Neural cell (in vitro differentiated cells): ENCODE results near the gene TNKS1BP1. TPM values are rescaled to one million over a fixed set of nuclear protein-coding genes. Genes with fewer than 3 reads are reported as not detected.

Source experiments
- H2AFZ ChIP-seq: fragments of 200-600, 300-800 bp; sonication (generic), shearing (Covaris generic); 2 replicates; pipeline ENCODE4 v1.6.0; 2014; ENCODE audit warnings: low read depth, mild to moderate bottlenecking, antibody characterized with exemption, low read length, moderate library complexity
- H3F3A ChIP-seq: fragments of 200-600 bp; shearing (Covaris generic); 2 replicates; pipeline ENCODE4 v1.6.1; 2016; ENCODE audit warnings: mild to moderate bottlenecking, moderate library complexity, mixed read lengths, antibody characterized with exemption, low read length; ENCODE audit not compliant: insufficient read depth, poor library complexity, severe bottlenecking
- H3K27ac ChIP-seq: fragments of 200-600, 300-800 bp; sonication (generic), shearing (Covaris generic); 2 replicates; pipeline ENCODE4 v1.5.1; 2014; ENCODE audit warnings: mild to moderate bottlenecking, low read length, moderate library complexity
- H3K27me3 ChIP-seq: fragments of 300-800, 200-600 bp; sonication (generic), shearing (Covaris generic); 2 replicates; pipeline ENCODE4 v1.6.0; 2014; ENCODE audit warnings: mild to moderate bottlenecking, low read depth, low read length, moderate library complexity; ENCODE audit not compliant: insufficient read depth
- H3K36me3 ChIP-seq: fragments of 300-800, 200-600 bp; sonication (generic), shearing (Covaris generic); 2 replicates; pipeline ENCODE4 v1.5.1; 2014; ENCODE audit warnings: mild to moderate bottlenecking, antibody characterized with exemption, low read length, moderate library complexity; ENCODE audit not compliant: insufficient read depth
- H3K4me2 ChIP-seq: fragments of 300-800, 200-600 bp; sonication (generic), shearing (Covaris generic); 2 replicates; pipeline ENCODE4 v1.6.0; 2014; ENCODE audit warnings: mild to moderate bottlenecking, low read length
- H3K4me3 ChIP-seq: fragments of 300-800, 200-600 bp; sonication (generic), shearing (Covaris generic); 2 replicates; pipeline ENCODE4 v1.5.1; 2014; ENCODE audit warnings: mild to moderate bottlenecking, low read length, moderate library complexity
- H3K79me2 ChIP-seq: fragments of 200-600 bp; shearing (Covaris generic); replicated peaks from 2 replicates; pipeline ENCODE4 v1.6.0; 2014; ENCODE audit warnings: mild to moderate bottlenecking, low read length, moderate library complexity; ENCODE audit not compliant: insufficient read depth
- H3K9ac ChIP-seq: fragments of 300-800, 200-600 bp; sonication (generic), shearing (Covaris generic); 2 replicates; pipeline ENCODE4 v1.6.1; 2016; ENCODE audit warnings: mild to moderate bottlenecking, low read length, mixed read lengths
- H3K9me2 ChIP-seq: fragments of 200-600 bp; shearing (Covaris generic); 2 replicates; pipeline ENCODE4 v1.6.1; 2016; ENCODE audit warnings: mild to moderate bottlenecking, low read length, mixed read lengths; ENCODE audit not compliant: insufficient read depth
- H3K9me3 ChIP-seq: fragments of 200-600, 300-800 bp; sonication (generic), shearing (Covaris generic); 2 replicates; pipeline ENCODE4 v1.6.1; 2016; ENCODE audit warnings: mild to moderate bottlenecking, mixed run types, low read length, moderate library complexity, mixed read lengths
- H4K20me1 ChIP-seq: fragments of 200-600 bp; shearing (Covaris generic); 2 replicates; pipeline ENCODE4 v1.6.1; 2016; ENCODE audit warnings: mild to moderate bottlenecking, mixed run types; ENCODE audit not compliant: insufficient read depth
- CTCF ChIP-seq: fragments of 450-650 bp; IDR thresholded peaks from 2 replicates; pipeline ENCODE4 v1.5.1; 2014; ENCODE audit warnings: antibody characterized with exemption, mild to moderate bottlenecking, moderate library complexity; ENCODE audit not compliant: poor library complexity, severe bottlenecking
- EP300 ChIP-seq: fragments of 450-650 bp; conservative IDR thresholded peaks from 2 replicates; pipeline ENCODE4 v1.6.1; 2014; ENCODE audit warnings: antibody characterized with exemption, mild to moderate bottlenecking, moderate library complexity; ENCODE audit not compliant: poor library complexity, severe bottlenecking
- EZH2 ChIP-seq: fragments of 200-600, 300-800 bp; shearing (Covaris generic), sonication (generic); IDR thresholded peaks from 2 replicates; pipeline ENCODE4 v1.6.1; 2014; ENCODE audit warnings: antibody characterized with exemption, low read length, borderline replicate concordance, mild to moderate bottlenecking; ENCODE audit not compliant: insufficient read depth, poor library complexity, severe bottlenecking
- MXI1 ChIP-seq: fragments of 450-650 bp; conservative IDR thresholded peaks from 2 replicates; pipeline ENCODE4 v1.6.1; 2014; ENCODE audit warnings: antibody characterized with exemption, mild to moderate bottlenecking; ENCODE audit not compliant: poor library complexity, severe bottlenecking
- POLR2AphosphoS5 ChIP-seq: IDR thresholded peaks from 2 replicates; pipeline ENCODE4 v1.6.1; 2012
- RAD21 ChIP-seq: fragments of 450-650 bp; conservative IDR thresholded peaks from 2 replicates; pipeline ENCODE4 v1.6.1; 2014; ENCODE audit warnings: antibody characterized with exemption, mild to moderate bottlenecking, moderate library complexity
- REST ChIP-seq: IDR thresholded peaks from 2 replicates; pipeline ENCODE4 v1.6.1; 2012; ENCODE audit warnings: borderline replicate concordance
- SMC3 ChIP-seq: fragments of 450-650 bp; conservative IDR thresholded peaks from 2 replicates; pipeline ENCODE4 v1.6.1; 2014; ENCODE audit warnings: antibody characterized with exemption, mild to moderate bottlenecking, moderate library complexity; ENCODE audit not compliant: poor library complexity
- TAF1 ChIP-seq: IDR thresholded peaks from 2 replicates; pipeline ENCODE4 v1.6.1; 2012; ENCODE audit warnings: low read depth
- polyA plus RNA-seq: library from polyadenylated mRNA; depleted of rRNA; stranded (reverse); fragments of >200 nt; gene quantifications from 2 replicates; pipeline ENCODE4 v1.2.3, GENCODE V29; 2014

Gene TNKS1BP1
- polyA plus RNA-seq, 1 donor from 2014 or later: 8.9 TPM

GRCh38 chr11:57370941-57371340 is 46.2 kb upstream of the TNKS1BP1 start:
- TF ChIP-seq EZH2: no peak
- TF ChIP-seq EP300: no peak
- TF ChIP-seq CTCF: no peak
- TF ChIP-seq REST: no peak
- no peak for TF ChIP-seq RAD21
- TF ChIP-seq TAF1: no peak
- no peak for TF ChIP-seq MXI1
- H3K27ac ChIP-seq: no peak overlapping the region
- no peaks in the 10 kb centered on the region for H4K20me1 ChIP-seq
- H3K4me2 ChIP-seq: no peak overlapping the region
- H3K27me3 ChIP-seq: no peaks in the 10 kb centered on the region
- H2AFZ ChIP-seq: no peak overlapping the region
- no peaks in the 10 kb centered on the region for H3K79me2 ChIP-seq
- no peaks in the 10 kb centered on the region for H3F3A ChIP-seq
- no peaks in the 10 kb centered on the region for H3K36me3 ChIP-seq
- H3K4me3 ChIP-seq: no peak overlapping the region
- H3K9ac ChIP-seq: no peak overlapping the region
- H3K9me3 ChIP-seq: no peaks in the 10 kb centered on the region
- no peaks in the 10 kb centered on the region for H3K9me2 ChIP-seq

- no peak overlapping the region for H3K27ac ChIP-seq
- no peaks in the 10 kb centered on the region for H3K36me3 ChIP-seq
- H3K79me2 ChIP-seq: no peaks in the 10 kb centered on the region
- H4K20me1 ChIP-seq: no peaks in the 10 kb centered on the region
- H3K9me3 ChIP-seq: no peaks in the 10 kb centered on the region
- no peaks in the 10 kb centered on the region for H3K27me3 ChIP-seq
- H3K4me2 ChIP-seq: no peak overlapping the region
- H3K4me3 ChIP-seq: no peak overlapping the region
- no peaks in the 10 kb centered on the region for H3K9me2 ChIP-seq
- TF ChIP-seq SMC3 (no peak), TAF1 (no peak), MXI1 (no peak), EZH2 (no peak), POLR2AphosphoS5 (no peak), CTCF (no peak), RAD21 (no peak), EP300 (no peak), REST (no peak)
- no peak overlapping the region for H2AFZ ChIP-seq
- H3F3A ChIP-seq: no peaks in the 10 kb centered on the region
- H3K9ac ChIP-seq: no peak overlapping the region
Measured at GRCh38 chr11:57370251-57370650, 45.5 kb upstream of the TNKS1BP1 start.
